KMS-11 (cell line): ENCODE measurements around the gene RHBDF1.
A peak's percentile ranks its signal among the peaks of the same experiment; 100 is the strongest.

Source experiments
- H2AFZ ChIP-seq: fragments of 200-600 bp; sonication (generic); 2 replicates; pipeline ENCODE4 v1.6.1; 2016; ENCODE audit warnings: antibody characterized with exemption, mixed run types, low read depth
- H3K27ac ChIP-seq: fragments of 200-600 bp; sonication (generic); 2 replicates; pipeline ENCODE4 v1.6.1; 2016; ENCODE audit warnings: mild to moderate bottlenecking, mixed run types
- H3K27me3 ChIP-seq: fragments of 200-600 bp; sonication (generic); 2 replicates; pipeline ENCODE4 v1.6.1; 2017; ENCODE audit warnings: mild to moderate bottlenecking, low read depth, mixed run types, moderate library complexity; ENCODE audit not compliant: insufficient read depth
- H3K36me3 ChIP-seq: fragments of 200-600 bp; sonication (generic); 2 replicates; pipeline ENCODE4 v1.6.1; 2017; ENCODE audit warnings: mild to moderate bottlenecking, mixed run types; ENCODE audit not compliant: insufficient read depth
- H3K4me1 ChIP-seq: fragments of 200-600 bp; sonication (generic); 2 replicates; pipeline ENCODE4 v1.6.1; 2016; ENCODE audit warnings: mild to moderate bottlenecking, low read depth, mixed run types; ENCODE audit not compliant: poor library complexity, severe bottlenecking
- H3K4me2 ChIP-seq: fragments of 200-600 bp; sonication (generic); 2 replicates; pipeline ENCODE4 v1.7.0; 2016; ENCODE audit warnings: mild to moderate bottlenecking, mixed run types
- H3K4me3 ChIP-seq: fragments of 200-600 bp; sonication (generic); IDR thresholded peaks from 2 replicates; pipeline ENCODE4 v1.6.1; 2017; ENCODE audit warnings: low read depth, low read length, mixed read lengths; ENCODE audit not compliant: insufficient read depth
- H3K79me2 ChIP-seq: fragments of 200-600 bp; sonication (generic); 2 replicates; pipeline ENCODE4 v1.6.1; 2016; ENCODE audit warnings: low read depth, mixed run types; ENCODE audit not compliant: insufficient read depth
- H3K9ac ChIP-seq: fragments of 200-600 bp; sonication (generic); 2 replicates; pipeline ENCODE4 v1.6.1; 2016; ENCODE audit warnings: mild to moderate bottlenecking, mixed run types
- H4K20me1 ChIP-seq: fragments of 200-600 bp; sonication (generic); 2 replicates; pipeline ENCODE4 v1.6.1; 2016; ENCODE audit warnings: mild to moderate bottlenecking, mixed run types; ENCODE audit not compliant: insufficient read depth
- CTCF ChIP-seq: fragments of 200-600 bp; sonication (generic); conservative IDR thresholded peaks from 2 replicates; pipeline ENCODE4 v1.6.1; 2017; ENCODE audit warnings: low read depth, mild to moderate bottlenecking, antibody characterized with exemption, low read length, moderate library complexity, mixed read lengths

The RHBDF1 gene

GRCh38 chr16:72561-73548 is at the start of gene RHBDF1:
TSS of gene RHBDF1 (minus strand) at chr16:72631. CDS start at chr16:65015, 7,616 bp downstream.
- no peak for TF ChIP-seq CTCF
- peak within 1 kb of the TSS; percentile 31 for H2AFZ ChIP-seq
- H3K4me1 ChIP-seq, result peaks cover 33% of the 10 kb centered on the region

GRCh38 chr16:120756-121155 is 48.3 kb upstream of the RHBDF1 start:
- Histone ChIP-seq H2AFZ (no peak overlapping the region), H3K79me2 (no peaks in the 10 kb centered on the region), H4K20me1 (peaks cover 3% of the 10 kb centered on the region; the same call in 1 of the 2 replicates), H3K4me1 (peaks cover 3% of the 10 kb centered on the region), H3K36me3 (no peaks in the 10 kb centered on the region), H3K27ac (no peak overlapping the region), H3K4me3 (no peak overlapping the region), H3K9ac (no peak overlapping the region), H3K27me3 (no peaks in the 10 kb centered on the region), H3K4me2 (no peak overlapping the region)
- no peak for TF ChIP-seq CTCF

More at GRCh38 chr16:72561-73548, at the start of gene RHBDF1:
- peak within 1 kb of the TSS; percentile 92 for H3K4me2 ChIP-seq
- H4K20me1 ChIP-seq, result no peaks in the 10 kb centered on the region
- peaks cover 20% of the 10 kb centered on the region for H3K27me3 ChIP-seq
- no peaks in the 10 kb centered on the region for H3K36me3 ChIP-seq
- no peak within 1 kb of the TSS for H3K9ac ChIP-seq
- H3K79me2 ChIP-seq, result no peaks in the 10 kb centered on the region
- no peak within 1 kb of the TSS for H3K4me3 ChIP-seq
- H3K27ac ChIP-seq, result no peak within 1 kb of the TSS

- Histone ChIP-seq H3K36me3 (no peaks in the 10 kb centered on the region), H3K9ac (no peak overlapping the region), H4K20me1 (peaks cover 3% of the 10 kb centered on the region; the same call in 1 of the 2 replicates), H3K79me2 (no peaks in the 10 kb centered on the region), H3K27me3 (no peaks in the 10 kb centered on the region), H3K27ac (no peak overlapping the region), H3K4me3 (no peak overlapping the region), H3K4me2 (no peak overlapping the region), H3K4me1 (peaks cover 3% of the 10 kb centered on the region), H2AFZ (no peak overlapping the region)
- no peak for TF ChIP-seq CTCF
Observed at GRCh38 chr16:119835-120491, 47.5 kb upstream of the RHBDF1 start.

GRCh38 chr16:119295-119694 is 46.9 kb upstream of the RHBDF1 start:
- no peak overlapping the region for H3K4me2 ChIP-seq
- H3K27me3 ChIP-seq, result no peaks in the 10 kb centered on the region
- H3K36me3 ChIP-seq, result no peaks in the 10 kb centered on the region
- H2AFZ ChIP-seq, result no peak overlapping the region
- H3K4me3 ChIP-seq, result no peak overlapping the region
- no peak overlapping the region for H3K9ac ChIP-seq
- no peak for TF ChIP-seq CTCF
- H3K27ac ChIP-seq, result no peak overlapping the region
- H3K4me1 ChIP-seq, result peaks cover 7% of the 10 kb centered on the region
- H3K79me2 ChIP-seq, result no peaks in the 10 kb centered on the region
- H4K20me1 ChIP-seq, result peaks cover 3% of the 10 kb centered on the region; the same call in 1 of the 2 replicates
